A673 (cell line): ENCODE measurements around the gene KYNU. TPM values are rescaled to one million over a fixed set of nuclear protein-coding genes. Genes with fewer than 3 reads are reported as not detected.

ENCODE experiments used
- BruUV-seq: library from RNA; stranded (reverse); fragments of 400-500 nt; replicated peaks from 2 replicates; lab custom pipeline; 2021; lab: Mats Ljungman, UMichigan
- CTCF ChIA-PET: fragments of 300-600 bp; sonication (Branson Sonifier 250); formaldehyde crosslinking; loops from one replicate; lab custom pipeline; 2022; ENCODE audit warnings: antibody characterized with exemption; lab: Charles Lee
- POLR2A ChIA-PET: fragments of 300-600 bp; sonication (Branson Sonifier 250); formaldehyde crosslinking; loops from one replicate; lab custom pipeline; 2022; ENCODE audit warnings: antibody characterized with exemption; ENCODE audit not compliant: low non-redundant PET; lab: Charles Lee
- DNase-seq: peaks from one replicate; pipeline ENCODE4 v3.0.0-alpha.2; 2015; ENCODE audit warnings: low spot score
- H3K27ac ChIP-seq: fragments of 200-600 bp; sonication (generic); 2 replicates; pipeline ENCODE4 v1.5.1; 2016; ENCODE audit warnings: mixed run types, low read depth, mild to moderate bottlenecking, mixed read lengths, antibody characterized with exemption, low read length; ENCODE audit not compliant: poor library complexity, severe bottlenecking
- H3K27me3 ChIP-seq: fragments of 200-600 bp; sonication (generic); replicated peaks from 2 replicates; pipeline ENCODE4 v1.6.1; 2017; ENCODE audit warnings: mixed run types, low read depth, mild to moderate bottlenecking, mixed read lengths, antibody characterized with exemption, low read length; ENCODE audit not compliant: insufficient read depth, poor library complexity
- H3K36me3 ChIP-seq: fragments of 200-600 bp; sonication (generic); 2 replicates; pipeline ENCODE4 v1.6.1; 2016; ENCODE audit warnings: mixed run types, mild to moderate bottlenecking, mixed read lengths, antibody characterized with exemption, low read length; ENCODE audit not compliant: insufficient read depth, poor library complexity, severe bottlenecking
- H3K4me1 ChIP-seq: fragments of 200-600 bp; sonication (generic); 2 replicates; pipeline ENCODE4 v1.6.1; 2017; ENCODE audit warnings: mixed run types, mild to moderate bottlenecking, mixed read lengths, antibody characterized with exemption, low read length; ENCODE audit not compliant: insufficient read depth, poor library complexity, severe bottlenecking
- H3K4me3 ChIP-seq: fragments of 200-600 bp; sonication (generic); 2 replicates; pipeline ENCODE4 v1.5.1; 2016; ENCODE audit warnings: low read depth, mixed run types, mild to moderate bottlenecking, mixed read lengths, low read length; ENCODE audit not compliant: poor library complexity, severe bottlenecking
- H3K9me3 ChIP-seq: fragments of 200-600 bp; sonication (generic); 2 replicates; pipeline ENCODE4 v1.6.1; 2016; ENCODE audit warnings: mixed run types, low read depth, mild to moderate bottlenecking, mixed read lengths, antibody characterized with exemption, low read length; ENCODE audit not compliant: poor library complexity, severe bottlenecking
- CTCF ChIP-seq: fragments of 300-800, 200-600 bp; sonication (generic); conservative IDR thresholded peaks from 2 replicates; pipeline ENCODE4 v1.5.1; 2017; ENCODE audit warnings: low read depth, mild to moderate bottlenecking, antibody characterized with exemption, low read length, moderate library complexity, mixed read lengths
- EZH2 ChIP-seq: fragments of 200-600 bp; sonication (generic); IDR thresholded peaks from 2 replicates; pipeline ENCODE4 v1.6.1; 2017; ENCODE audit warnings: borderline replicate concordance, low read depth, mild to moderate bottlenecking, mixed read lengths, antibody characterized with exemption, low read length; ENCODE audit not compliant: poor library complexity, severe bottlenecking
- intact Hi-C: fragments of 100-400 bp; cut with micrococcal nuclease; formaldehyde crosslinking; loops from one replicate; pipeline ENCODE4 v1.10.0; 2022; ENCODE audit not compliant: unreplicated experiment
- total RNA-seq: library from RNA; stranded (reverse); gene quantifications from 2 replicates; pipeline ENCODE4 v1.2.3, GENCODE V29; 2021

KYNU gene
- total RNA-seq, 1 experiment from 2014 or later, result 2.5 TPM

GRCh38 chr2:143026411-143027054, 149.1 kb downstream of the KYNU start:
- Histone ChIP-seq H3K4me3 (no peak overlapping the region), H3K4me1 (no peaks in the 10 kb centered on the region), H3K27ac (no peak overlapping the region), H3K27me3 (no peaks in the 10 kb centered on the region), H3K9me3 (no peaks in the 10 kb centered on the region), H3K36me3 (no peaks in the 10 kb centered on the region)
- ChIA-PET CTCF (no interaction called here), POLR2A (no interaction called here)
- TF ChIP-seq CTCF (no peak), EZH2 (no peak)
- no TSS peak for BruUV-seq
- intact Hi-C loops, result no loop called here
- DNase-seq, result peak; percentile 13

- H3K27me3 ChIP-seq, result no peaks in the 10 kb centered on the region
- no peak overlapping the region for H3K27ac ChIP-seq
- TF ChIP-seq CTCF, result no peak
- TF ChIP-seq EZH2, result no peak
- CTCF ChIA-PET, result no interaction called here
- intact Hi-C loops, result no loop called here
- H3K4me3 ChIP-seq, result no peak overlapping the region
- no peaks in the 10 kb centered on the region for H3K9me3 ChIP-seq
- BruUV-seq, result no TSS peak
- DNase-seq, result no peak
- POLR2A ChIA-PET, result no interaction called here
- H3K4me1 ChIP-seq, result no peaks in the 10 kb centered on the region
- H3K36me3 ChIP-seq, result no peaks in the 10 kb centered on the region
Measured at GRCh38 chr2:143029141-143029540, 151.7 kb downstream of the KYNU start.

GRCh38 chr2:143030127-143030526, 152.7 kb downstream of the KYNU start:
- Histone ChIP-seq H3K4me3 (no peak overlapping the region), H3K27ac (no peak overlapping the region), H3K36me3 (no peaks in the 10 kb centered on the region), H3K27me3 (no peaks in the 10 kb centered on the region), H3K9me3 (no peaks in the 10 kb centered on the region), H3K4me1 (no peaks in the 10 kb centered on the region)
- BruUV-seq, result no TSS peak
- ChIA-PET CTCF (no interaction called here), POLR2A (no interaction called here)
- TF ChIP-seq CTCF (no peak), EZH2 (no peak)
- intact Hi-C loops, result no loop called here
- no peak for DNase-seq
